NCI-H460 (cell line): ENCODE measurements around the gene EXOSC10. TPM values are rescaled to one million over a fixed set of nuclear protein-coding genes. Genes with fewer than 3 reads are reported as not detected.
"Not testable (repeated sequence)": the region's sequence is repeated elsewhere in the genome, so short reads cannot be mapped to it uniquely, and the experiment has no call there.

Experiments used
- DNase-seq: peaks from one replicate; pipeline ENCODE4 v3.0.0-alpha.2; 2016; ENCODE audit warnings: low read depth; ENCODE audit errors: extremely low read depth
- total RNA-seq: library from RNA; depleted of rRNA; stranded (reverse); fragments of >200 nt; shearing (Covaris generic); gene quantifications from 2 replicates; pipeline ENCODE4 v1.2.3, GENCODE V29; 2014

The EXOSC10 gene
- total RNA-seq, 1 experiment from 2014 or later = 57.3 TPM

GRCh38 chr1:11114966-11115365 is 15.3 kb upstream of the EXOSC10 start:
- DNase-seq = no peak

DNA sequence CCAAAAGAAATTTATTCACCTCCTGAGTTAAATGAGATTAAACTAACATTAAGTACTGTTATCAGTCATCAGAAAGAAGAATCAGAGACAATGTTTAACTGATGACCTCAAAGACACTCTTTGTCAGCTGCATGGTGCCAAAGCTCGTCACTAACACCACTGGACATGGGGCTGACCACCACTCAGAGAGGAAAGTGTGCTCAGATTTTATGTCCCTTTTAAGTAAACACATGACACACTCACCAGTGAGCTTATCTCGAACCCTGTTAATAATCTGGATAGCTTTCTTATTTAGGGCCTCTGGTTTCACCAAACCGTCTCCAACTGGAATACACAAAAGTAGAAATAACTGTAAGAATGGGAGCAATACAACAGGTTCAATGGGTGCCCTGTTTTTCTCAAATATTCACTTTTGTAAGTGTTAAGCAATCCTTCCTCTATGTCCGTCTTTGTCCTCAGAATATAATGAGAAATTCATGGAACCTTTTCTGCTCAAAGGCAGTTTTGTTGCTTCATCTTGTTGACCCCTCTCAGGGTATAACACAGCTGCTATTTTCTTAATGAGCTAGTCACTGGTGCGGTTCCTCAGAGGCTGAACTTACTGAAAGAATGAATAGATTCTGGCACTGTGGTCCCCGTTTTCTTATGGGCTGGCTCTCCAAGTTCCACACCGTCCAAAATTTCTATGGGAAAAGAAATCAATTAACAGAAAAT is 9.5 kb upstream of the EXOSC10 start:
- DNase-seq = no peak

GRCh38 chr1:11107599-11107998 is 7.9 kb upstream of the EXOSC10 start:
- no peak for DNase-seq

GRCh38 chr1:11105586-11105985 is 5.9 kb upstream of the EXOSC10 start:
- no peak for DNase-seq

DNA sequence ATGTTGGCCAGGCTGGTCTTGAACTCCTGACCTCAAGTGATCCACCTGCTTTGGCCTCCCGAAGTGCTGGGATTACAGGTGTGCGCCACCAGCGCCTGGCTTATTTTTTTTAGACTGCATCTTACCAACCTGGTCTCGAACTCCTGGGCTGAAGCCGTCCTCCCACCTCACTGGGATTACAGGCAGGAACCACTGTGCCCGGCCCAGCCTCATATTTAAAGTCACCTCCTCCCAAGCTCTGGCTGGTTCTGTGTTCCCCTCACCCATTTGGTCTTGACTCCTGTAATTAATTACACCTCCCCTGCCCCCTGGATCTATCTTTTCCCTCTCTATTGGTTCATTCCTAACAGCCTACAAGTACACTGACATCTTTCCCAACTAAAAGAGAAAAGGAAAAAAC is 1.7 kb upstream of the EXOSC10 start:
- no peak for DNase-seq

GRCh38 chr1:11100806-11101205 is 1.1 kb upstream of the EXOSC10 start:
- DNase-seq = not testable (repeated sequence)

DNA sequence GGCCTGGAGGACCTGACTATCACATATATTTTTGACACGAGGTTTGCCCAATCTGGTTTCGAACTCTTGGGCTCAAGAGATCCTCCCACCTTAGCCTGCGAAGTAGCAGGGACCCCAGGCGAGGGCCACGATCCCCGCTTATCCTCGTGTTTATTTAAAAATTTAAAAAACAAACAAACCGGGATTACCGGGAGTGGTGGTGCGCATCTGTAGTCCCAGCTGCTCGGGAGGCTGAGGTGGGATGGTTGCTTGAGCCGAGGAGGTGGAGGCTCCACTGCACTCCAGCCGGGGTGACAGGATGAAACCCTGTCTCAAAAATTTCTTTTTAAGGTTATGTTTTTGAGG is 452 bp upstream of the EXOSC10 start:
- no peak for DNase-seq

DNA sequence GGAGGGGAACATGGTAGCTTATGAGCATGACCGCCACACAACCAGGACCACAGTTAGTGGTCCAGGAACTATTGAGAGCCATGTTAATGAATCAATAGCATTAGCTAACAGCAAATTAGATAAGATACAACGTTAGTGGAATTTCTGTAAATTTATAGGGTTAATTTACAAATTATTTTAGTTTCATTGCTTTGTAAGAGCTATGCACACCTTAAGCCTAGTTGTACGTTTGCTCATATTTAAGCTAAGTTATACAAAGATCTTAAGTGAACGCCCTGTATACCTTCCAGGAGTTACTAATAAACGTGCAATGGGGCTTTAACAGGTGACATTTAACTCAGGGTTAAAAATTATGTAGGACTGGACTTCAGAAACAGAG is 749 bp downstream of the EXOSC10 start:
- no peak for DNase-seq

DNA sequence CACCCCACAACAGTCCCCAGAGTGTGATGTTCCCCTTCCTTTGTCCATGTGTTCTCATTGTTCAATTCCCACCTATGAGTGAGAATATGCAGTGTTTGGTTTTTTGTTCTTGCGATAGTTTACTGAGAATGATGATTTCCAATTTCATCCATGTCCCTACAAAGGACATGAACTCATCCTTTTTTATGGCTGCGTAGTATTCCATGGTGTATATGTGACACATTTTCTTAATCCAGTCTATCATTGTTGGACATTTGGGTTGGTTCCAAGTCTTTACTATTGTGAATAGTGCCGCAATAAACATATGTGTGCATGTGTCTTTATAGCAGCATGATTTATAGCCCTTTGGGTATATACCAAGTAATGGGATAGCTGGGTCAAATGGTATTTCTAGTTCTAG is 15.9 kb downstream of the EXOSC10 start:
- not testable (repeated sequence) for DNase-seq

GRCh38 chr1:11080931-11081330 is 18.7 kb downstream of the EXOSC10 start:
- DNase-seq = no peak

GRCh38 chr1:11078631-11079030 is 21.0 kb downstream of the EXOSC10 start:
- no peak for DNase-seq

- DNase-seq = not testable (repeated sequence)
These were observed 26.3 kb downstream of the EXOSC10 start for GRCh38 chr1:11073398-11073797.

GRCh38 chr1:11072216-11072917 is 27.3 kb downstream of the EXOSC10 start:
- DNase-seq = no peak

GRCh38 chr1:11071463-11072215 is 28.0 kb downstream of the EXOSC10 start:
- no peak for DNase-seq

- no peak for DNase-seq
These were observed 28.8 kb downstream of the EXOSC10 start for GRCh38 chr1:11070876-11071275.

- no peak for DNase-seq
These were observed 30.8 kb downstream of the EXOSC10 start for GRCh38 chr1:11068600-11069473.

- no peak for DNase-seq
These were observed 31.7 kb downstream of the EXOSC10 start for GRCh38 chr1:11067716-11068599.

- DNase-seq = no peak
These were observed 33.9 kb downstream of the EXOSC10 start for GRCh38 chr1:11065796-11066195.

- DNase-seq = no peak
These were observed 34.7 kb downstream of the EXOSC10 start for GRCh38 chr1:11064942-11065341.
